ENCODE measurements around the gene MORN4.

Gene MORN4

GRCh38 chr10:97572214-97572989 is 60.9 kb downstream of the MORN4 start, which contains the start of gene ANKRD2:
TSS of gene ANKRD2 (plus strand) at chr10:97572779. CDS start at chr10:97572789, 10 bp downstream.
- no peak for DNase-seq

- no peak for DNase-seq
Observed at GRCh38 chr10:97571622-97572021, 61.7 kb downstream of the MORN4 start.

- no peak for DNase-seq
Observed at GRCh38 chr10:97570789-97571471, 62.4 kb downstream of the MORN4 start.

DNA sequence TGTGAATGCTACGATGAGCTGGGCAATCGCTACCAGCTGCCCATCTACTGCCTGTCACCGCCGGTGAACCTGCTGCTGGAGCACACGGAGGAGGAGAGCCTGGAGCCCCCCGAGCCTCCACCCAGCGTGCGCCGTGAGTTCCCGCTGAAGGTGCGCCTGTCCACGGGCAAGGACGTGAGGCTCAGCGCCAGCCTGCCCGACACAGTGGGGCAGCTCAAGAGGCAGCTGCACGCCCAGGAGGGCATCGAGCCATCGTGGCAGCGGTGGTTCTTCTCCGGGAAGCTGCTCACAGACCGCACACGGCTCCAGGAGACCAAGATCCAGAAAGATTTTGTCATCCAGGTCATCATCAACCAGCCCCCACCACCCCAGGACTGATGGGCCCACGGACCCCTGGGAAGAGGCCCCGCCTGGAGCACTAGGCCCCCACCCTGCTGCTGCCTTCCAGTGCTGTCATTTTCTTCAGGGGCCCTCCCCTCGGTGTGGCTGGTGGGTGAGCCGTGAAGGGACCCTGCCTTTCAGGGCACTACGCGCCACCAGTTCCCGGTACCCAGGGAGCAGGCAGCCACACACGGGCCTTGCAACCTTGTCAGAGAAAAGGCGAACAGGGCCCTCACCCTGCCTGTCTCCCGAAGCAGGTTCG is 63.0 kb downstream of the MORN4 start:
- no peak for DNase-seq

GRCh38 chr10:97567891-97568290 is 65.4 kb downstream of the MORN4 start:
- no peak for DNase-seq

GRCh38 chr10:97566336-97566996 is 66.8 kb downstream of the MORN4 start:
- no peak for DNase-seq

DNA sequence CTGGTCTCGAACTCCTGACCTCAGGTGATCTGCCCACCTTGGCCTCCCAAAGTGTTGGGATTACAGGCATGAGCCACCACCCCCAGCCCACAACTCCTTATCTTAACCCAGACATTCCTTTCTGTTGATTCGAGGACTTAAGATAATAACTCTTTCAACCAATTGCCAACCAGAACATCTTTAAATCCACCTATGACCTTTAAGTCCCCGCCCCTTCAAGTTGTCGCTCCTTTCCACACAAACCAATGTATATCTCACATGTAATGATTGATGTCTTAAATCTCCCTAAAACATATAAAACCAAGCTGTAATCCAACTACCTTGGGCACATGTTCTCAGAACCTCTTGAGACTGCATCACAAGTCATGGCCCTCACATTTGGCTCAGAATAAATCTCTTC is 68.5 kb downstream of the MORN4 start:
- DNase-seq = no peak

Measured in NCI-H187 treated with DMSO at 0.1 percent for 48 hours (cell line).